ENCODE data around the gene CCDC88C.

CCDC88C gene

GRCh38 chr14:91380123-91380522, 37.5 kb downstream of the CCDC88C start:
- no peak for DNase-seq (ENCODE audit: low read depth)

GRCh38 chr14:91379579-91379932, 38.1 kb downstream of the CCDC88C start:
- no peak for DNase-seq (ENCODE audit: low read depth)

GRCh38 chr14:91378930-91379578, 38.6 kb downstream of the CCDC88C start:
- no peak for DNase-seq (ENCODE audit: low read depth)

GRCh38 chr14:91377700-91378652, 39.6 kb downstream of the CCDC88C start:
- DNase-seq (ENCODE audit: low read depth), result no peak

- no peak for DNase-seq (ENCODE audit: low read depth)
These were observed 40.8 kb downstream of the CCDC88C start for GRCh38 chr14:91376547-91377477.

- DNase-seq (ENCODE audit: low read depth), result no peak
These were observed 41.7 kb downstream of the CCDC88C start for GRCh38 chr14:91375720-91376452.

- DNase-seq (ENCODE audit: low read depth), result peak; percentile 41
These were observed 42.5 kb downstream of the CCDC88C start for GRCh38 chr14:91374879-91375702.

GRCh38 chr14:91374287-91374878, 43.2 kb downstream of the CCDC88C start:
- DNase-seq (ENCODE audit: low read depth), result no peak

- DNase-seq (ENCODE audit: low read depth), result peak; percentile 62
These were observed 43.9 kb downstream of the CCDC88C start for GRCh38 chr14:91373591-91374254.

- DNase-seq (ENCODE audit: low read depth), result no peak
These were observed 44.7 kb downstream of the CCDC88C start for GRCh38 chr14:91372671-91373495.

GRCh38 chr14:91371990-91372375, 45.6 kb downstream of the CCDC88C start:
- DNase-seq (ENCODE audit: low read depth), result no peak

GRCh38 chr14:91371011-91371989, 46.3 kb downstream of the CCDC88C start:
- no peak for DNase-seq (ENCODE audit: low read depth)

- peak; percentile 53 for DNase-seq (ENCODE audit: low read depth)
These were observed 47.8 kb downstream of the CCDC88C start for GRCh38 chr14:91369628-91370445.

- DNase-seq (ENCODE audit: low read depth), result no peak
These were observed 48.7 kb downstream of the CCDC88C start for GRCh38 chr14:91368776-91369416.

GRCh38 chr14:91367173-91368171, 50.1 kb downstream of the CCDC88C start:
- peak; percentile 94 for DNase-seq (ENCODE audit: low read depth)
